ENCODE measurements around the gene TUBB. TPM values are rescaled to one million over a fixed set of nuclear protein-coding genes. Genes with fewer than 3 reads are reported as not detected.

TUBB gene
- total and polyA plus RNA-seq, 2 of the 8 experiments (the other 6 are each of a cell fraction or from before 2014, with no cell fraction given), result 1,880 to 3,022 TPM

DNA sequence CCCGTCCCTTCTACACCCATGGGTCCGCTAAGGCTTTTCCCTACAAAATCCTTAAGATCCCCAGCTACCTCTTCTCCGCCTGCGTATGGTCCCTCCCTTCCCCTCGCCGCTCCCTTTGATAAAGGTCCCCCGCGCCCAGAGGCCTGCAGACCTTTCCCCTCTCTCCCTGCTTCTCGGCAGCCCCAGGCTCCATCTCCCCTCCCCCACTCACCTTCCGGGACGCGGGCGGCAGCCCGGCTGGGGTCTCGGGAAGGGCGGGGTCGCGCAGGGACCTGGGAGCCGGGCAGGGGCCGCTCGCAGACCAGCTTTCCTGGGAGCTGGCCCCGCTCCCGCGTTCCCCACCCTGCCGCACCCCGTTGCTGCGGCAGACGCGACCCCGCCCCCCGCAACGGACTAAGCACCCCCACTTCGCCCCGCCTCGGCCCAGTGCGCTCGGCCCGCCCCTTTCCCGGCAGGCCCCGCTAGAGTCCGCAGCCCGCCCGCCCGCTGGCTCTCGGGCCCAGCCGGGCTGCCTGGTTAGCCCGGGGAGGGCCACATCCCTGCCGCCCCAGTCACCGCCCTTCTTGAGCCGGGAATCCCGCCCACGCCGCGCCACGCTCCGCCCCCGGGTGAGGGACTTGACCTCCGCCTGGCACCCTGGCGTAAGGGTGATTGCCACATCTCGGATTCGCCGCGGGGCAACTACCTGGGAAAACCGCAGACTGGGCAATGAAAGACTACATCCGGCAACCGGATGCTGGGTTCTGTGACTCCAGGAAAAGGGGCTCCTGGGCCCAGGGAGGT is 22.4 kb downstream of the TUBB start, which contains the start of gene FLOT1 (continued):
- TF ChIP-seq POU5F1 (IDR thresholded peaks at IDR 0.05; ENCODE audit: low read depth, low read length) (no peak), TAF7 (optimal IDR thresholded peaks at IDR 0.05; ENCODE audit: borderline replicate concordance, low read depth, low read length) (peak; percentile 49), ZNF274 (IDR thresholded peaks at IDR 0.05; ENCODE audit: borderline replicate concordance, extremely low read depth, low read length) (no peak), SIX5 (IDR thresholded peaks at IDR 0.05; ENCODE audit: low read depth, low read length) (no peak), ATF3 (IDR thresholded peaks at IDR 0.05; ENCODE audit: insufficient read depth, low read depth, low read length) (no peak), CREB1 (IDR thresholded peaks at IDR 0.05) (0 out of 2 replicates have a peak, but pooled peaks have one; percentile 10), TAF1 (IDR thresholded peaks at IDR 0.05; ENCODE audit: low read depth, low read length) (peak; percentile 33; the same call in 1 of the 2 replicates), GABPA (IDR thresholded peaks at IDR 0.05; ENCODE audit: borderline replicate concordance, insufficient read depth, low read length) (0 out of 2 replicates have a peak, but pooled peaks have one; percentile 6), RAD21 (IDR thresholded peaks at IDR 0.05 in 1 of 2, conservative IDR thresholded peaks at IDR 0.05 in 1 of 2; ENCODE audit: low read depth in 2 of 2, low read length in 2 of 2) (peak; percentile 2 to 4; a peak in 2 of 4 replicates), SIRT6 (IDR thresholded peaks at IDR 0.05; ENCODE audit: low read length) (no peak)
